Epithelial cell of esophagus (primary cell): ENCODE results near the gene PSORS1C1.
"Not testable (repeated sequence)": the region's sequence is repeated elsewhere in the genome, so short reads cannot be mapped to it uniquely, and the experiment has no call there.

ENCODE experiments used
- DNase-seq: peaks from one replicate; pipeline ENCODE4 v3.0.0; 2010; ENCODE audit warnings: low read depth
- H3K4me3 ChIP-seq: 2 replicates; pipeline ENCODE4 v1.5.1; 2011; ENCODE audit warnings: mild to moderate bottlenecking, low read length, control low read depth
- CTCF ChIP-seq: IDR thresholded peaks from 2 replicates; pipeline ENCODE4 v1.5.1; 2011; ENCODE audit warnings: low read depth, mild to moderate bottlenecking, low read length, control low read depth, inconsistent platforms; ENCODE audit not compliant: insufficient read depth; ENCODE audit errors: missing control alignments

PSORS1C1 gene

GRCh38 chr6:31179042-31179386 lies 64.4 kb downstream of the PSORS1C1 start:
- DNase-seq = no peak
- no peak for TF ChIP-seq CTCF

GRCh38 chr6:31179896-31180295 lies 65.3 kb downstream of the PSORS1C1 start:
- DNase-seq = no peak
- H3K4me3 ChIP-seq = peak overlapping the region; percentile 40
- TF ChIP-seq CTCF = no peak

More at GRCh38 chr6:31179042-31179386, 64.4 kb downstream of the PSORS1C1 start:
- no peak overlapping the region for H3K4me3 ChIP-seq

- DNase-seq = peak; percentile 60
- peak overlapping the region; percentile 40 for H3K4me3 ChIP-seq
- TF ChIP-seq CTCF = no peak
Measured at GRCh38 chr6:31180500-31180899, 65.9 kb downstream of the PSORS1C1 start.

GRCh38 chr6:31183287-31183686 lies 68.7 kb downstream of the PSORS1C1 start:
- H3K4me3 ChIP-seq, DNase-seq: not testable (repeated sequence)

- DNase-seq, H3K4me3 ChIP-seq: not testable (repeated sequence)
Measured at GRCh38 chr6:31183859-31184258, 69.3 kb downstream of the PSORS1C1 start.

- not testable (repeated sequence) for DNase-seq
- peak overlapping the region; percentile 42 for H3K4me3 ChIP-seq
Measured at GRCh38 chr6:31185695-31186051, 71.1 kb downstream of the PSORS1C1 start.

GRCh38 chr6:31186052-31186734 lies 71.6 kb downstream of the PSORS1C1 start:
- H3K4me3 ChIP-seq = peak overlapping the region; percentile 42
- TF ChIP-seq CTCF = no peak
- DNase-seq = peak; percentile 71

GRCh38 chr6:31187780-31188194 lies 73.2 kb downstream of the PSORS1C1 start:
- DNase-seq = no peak
- TF ChIP-seq CTCF = no peak
- H3K4me3 ChIP-seq = no peak overlapping the region

GRCh38 chr6:31189223-31189622 lies 74.6 kb downstream of the PSORS1C1 start:
- DNase-seq, H3K4me3 ChIP-seq: not testable (repeated sequence)
